ENCODE data around the gene ATOH8.

The ATOH8 gene

GRCh38 chr2:85788603-85789002 is 34.8 kb downstream of the ATOH8 start:
- no peak for DNase-seq

GRCh38 chr2:85789271-85789670 is 35.5 kb downstream of the ATOH8 start:
- DNase-seq, result no peak

DNA sequence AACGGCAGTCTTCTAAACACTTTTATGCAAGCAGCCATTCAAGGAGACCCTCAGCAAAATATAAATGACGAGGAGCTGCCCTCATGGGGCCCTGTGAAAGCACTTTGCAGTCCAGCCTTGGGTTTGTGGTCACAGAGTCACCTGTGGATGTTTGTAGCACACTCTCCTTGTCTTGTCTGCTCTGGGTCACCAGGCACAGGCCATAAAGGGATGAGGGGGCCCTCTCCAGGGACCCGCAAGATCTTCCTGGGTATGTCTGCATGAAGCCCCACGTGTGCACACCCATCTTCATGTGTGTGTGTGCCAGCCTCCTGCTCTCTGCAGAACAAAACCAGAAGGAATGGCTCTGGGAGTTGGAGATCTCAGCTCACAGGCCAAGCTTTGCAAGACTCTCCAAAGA is 36.2 kb downstream of the ATOH8 start:
- DNase-seq, result no peak

- no peak for DNase-seq
These were observed 36.9 kb downstream of the ATOH8 start for GRCh38 chr2:85790499-85791188.

- no peak for DNase-seq
These were observed 38.1 kb downstream of the ATOH8 start for GRCh38 chr2:85791704-85792565.

DNA sequence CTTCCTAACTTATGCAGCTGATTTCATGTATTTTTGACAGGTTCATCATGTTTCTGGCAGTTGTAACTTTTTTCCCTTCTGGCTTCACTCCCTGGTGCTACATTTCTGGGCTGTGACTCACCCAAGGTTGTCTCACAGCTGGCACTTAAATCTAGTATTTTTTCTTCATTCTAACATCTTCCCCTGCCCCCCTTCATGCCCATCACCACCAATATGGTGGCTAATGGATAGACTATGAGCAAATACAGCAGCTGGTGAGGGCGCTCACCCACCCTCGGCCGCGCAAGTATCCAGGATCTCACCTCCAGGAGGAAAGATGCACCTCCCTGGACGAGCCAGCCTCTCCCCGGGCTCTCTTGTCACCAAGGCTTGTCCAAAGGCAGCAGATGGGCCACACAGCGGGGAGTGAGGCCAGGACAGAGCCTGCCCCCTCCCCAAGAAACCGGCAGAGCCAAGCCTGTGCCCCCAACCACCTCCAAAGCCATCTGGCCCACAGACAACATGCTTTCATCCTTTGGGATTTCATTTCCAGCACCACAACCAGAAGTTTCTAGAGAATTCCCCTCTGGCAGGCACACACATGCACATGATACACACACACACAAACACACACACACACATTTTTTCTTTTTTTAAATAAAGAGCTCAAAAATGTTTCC is 39.1 kb downstream of the ATOH8 start:
- DNase-seq, result no peak

GRCh38 chr2:85793584-85793983 is 39.8 kb downstream of the ATOH8 start:
- no peak for DNase-seq

DNA sequence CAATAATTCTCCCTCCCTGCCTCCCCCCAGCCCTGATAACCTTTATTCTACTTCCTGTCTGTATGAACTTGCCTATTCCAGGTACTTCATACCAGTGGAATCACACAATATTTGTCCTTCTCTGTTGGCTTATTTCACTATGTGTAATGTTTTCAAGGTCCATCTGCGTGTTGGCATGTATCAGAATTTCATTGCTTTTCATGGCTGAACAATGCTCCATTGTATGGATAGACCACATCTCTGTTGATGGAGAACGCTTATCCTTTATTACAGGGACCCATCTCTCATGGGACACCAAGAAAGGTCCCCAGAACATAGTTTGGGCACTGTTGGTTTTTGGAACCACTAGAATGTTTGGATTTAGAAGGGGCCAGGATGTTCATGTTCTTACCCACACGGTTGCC is 40.2 kb downstream of the ATOH8 start:
- no peak for DNase-seq

DNA sequence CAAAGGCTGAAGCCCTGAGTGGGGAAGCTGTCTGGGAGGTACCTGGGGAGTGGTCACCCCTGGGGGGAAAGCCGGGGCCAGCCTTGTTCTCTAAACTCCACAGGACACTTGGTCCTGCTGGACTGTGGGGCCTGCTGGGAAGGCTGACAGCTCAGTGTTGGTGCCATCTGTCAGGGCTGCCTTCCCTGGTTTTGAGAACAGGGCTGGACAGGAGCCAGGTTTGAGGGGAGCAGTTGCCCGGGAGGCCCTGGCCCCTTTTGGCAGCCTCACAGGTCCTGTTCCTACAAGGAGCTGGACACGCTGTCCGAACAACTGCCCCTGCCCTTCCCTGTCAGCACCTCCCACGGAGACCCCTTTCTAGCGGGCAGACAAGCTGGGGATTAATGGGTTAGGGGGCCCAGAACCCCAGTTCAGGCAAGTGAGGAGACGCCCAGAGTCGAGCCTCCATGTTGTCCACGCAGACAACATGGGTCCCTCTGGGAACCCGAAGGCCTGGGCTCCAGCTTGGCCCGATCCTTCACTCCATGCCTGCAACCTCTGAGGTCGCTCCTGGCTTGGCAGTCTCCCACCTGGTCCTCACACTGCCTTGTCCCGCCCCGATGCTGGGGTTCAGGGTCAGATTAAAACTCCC is 40.8 kb downstream of the ATOH8 start:
- no peak for DNase-seq

- no peak for DNase-seq
These were observed 41.7 kb downstream of the ATOH8 start for GRCh38 chr2:85795331-85796045.

- no peak for DNase-seq
These were observed 42.2 kb downstream of the ATOH8 start for GRCh38 chr2:85796046-85796340.

DNA sequence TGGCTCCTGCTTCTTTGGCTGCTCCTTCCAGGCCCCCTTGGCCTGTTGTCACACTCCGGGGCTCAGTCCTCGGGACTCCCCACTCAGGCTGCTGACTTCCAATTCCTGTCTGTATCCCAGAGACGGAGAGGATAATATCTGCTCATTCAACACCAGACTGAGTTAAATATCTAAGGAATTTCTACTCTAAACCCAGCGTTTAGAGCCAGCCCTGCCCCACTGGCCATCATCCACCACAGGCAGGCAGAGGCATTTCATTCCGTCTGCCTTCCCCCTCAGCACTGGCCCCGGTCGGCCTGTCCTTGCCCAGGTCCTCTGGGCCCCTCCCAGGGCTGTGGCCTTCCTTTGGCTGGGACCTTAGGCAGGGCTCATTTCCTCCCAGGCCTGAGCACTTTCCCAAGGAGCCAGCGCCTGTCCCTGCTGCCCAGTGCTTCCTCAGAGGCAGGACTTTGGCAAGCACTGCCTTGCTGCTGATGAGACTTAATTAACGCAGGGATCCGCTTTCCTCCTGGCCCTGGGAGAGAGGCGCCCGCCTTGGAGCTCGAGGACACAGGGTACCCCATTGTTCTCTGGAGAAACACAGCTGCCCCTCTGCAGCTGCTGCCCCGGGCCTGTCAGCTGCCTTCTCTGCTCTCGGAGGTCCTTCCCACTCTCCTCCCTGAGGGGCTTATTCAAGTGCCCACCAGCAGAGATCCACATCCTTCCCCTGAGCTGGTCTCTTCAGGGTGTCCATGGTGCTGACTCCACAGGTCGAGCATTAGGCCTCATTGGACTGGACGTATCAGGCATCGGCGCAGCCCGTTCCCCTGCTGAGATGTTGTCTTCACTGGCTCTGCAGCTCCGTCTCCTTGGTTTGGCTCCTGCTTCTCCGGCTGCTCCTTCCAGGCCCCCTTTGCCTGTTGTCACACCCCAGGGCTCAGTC is 42.8 kb downstream of the ATOH8 start:
- no peak for DNase-seq

GRCh38 chr2:85797263-85797660 is 43.5 kb downstream of the ATOH8 start:
- DNase-seq, result no peak

DNA sequence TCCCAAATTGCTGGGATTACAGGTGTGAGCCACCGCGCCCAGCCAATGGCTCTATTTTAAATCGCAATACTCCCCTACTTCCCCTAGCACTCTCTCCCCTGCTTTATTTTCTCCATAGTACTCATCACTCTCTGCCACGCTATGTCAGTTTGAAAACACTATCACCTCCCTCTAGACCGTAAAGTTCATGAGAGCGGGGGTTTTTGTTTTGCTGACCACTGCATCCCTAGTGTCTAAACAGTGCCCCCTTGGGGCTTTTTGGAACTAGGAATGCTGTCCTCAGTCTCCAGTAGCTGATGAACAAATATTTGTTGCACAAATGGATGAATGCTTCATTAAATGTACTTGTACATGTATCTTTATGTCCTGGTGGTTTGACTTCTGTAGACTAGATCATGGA is 44.1 kb downstream of the ATOH8 start:
- DNase-seq, result no peak

DNA sequence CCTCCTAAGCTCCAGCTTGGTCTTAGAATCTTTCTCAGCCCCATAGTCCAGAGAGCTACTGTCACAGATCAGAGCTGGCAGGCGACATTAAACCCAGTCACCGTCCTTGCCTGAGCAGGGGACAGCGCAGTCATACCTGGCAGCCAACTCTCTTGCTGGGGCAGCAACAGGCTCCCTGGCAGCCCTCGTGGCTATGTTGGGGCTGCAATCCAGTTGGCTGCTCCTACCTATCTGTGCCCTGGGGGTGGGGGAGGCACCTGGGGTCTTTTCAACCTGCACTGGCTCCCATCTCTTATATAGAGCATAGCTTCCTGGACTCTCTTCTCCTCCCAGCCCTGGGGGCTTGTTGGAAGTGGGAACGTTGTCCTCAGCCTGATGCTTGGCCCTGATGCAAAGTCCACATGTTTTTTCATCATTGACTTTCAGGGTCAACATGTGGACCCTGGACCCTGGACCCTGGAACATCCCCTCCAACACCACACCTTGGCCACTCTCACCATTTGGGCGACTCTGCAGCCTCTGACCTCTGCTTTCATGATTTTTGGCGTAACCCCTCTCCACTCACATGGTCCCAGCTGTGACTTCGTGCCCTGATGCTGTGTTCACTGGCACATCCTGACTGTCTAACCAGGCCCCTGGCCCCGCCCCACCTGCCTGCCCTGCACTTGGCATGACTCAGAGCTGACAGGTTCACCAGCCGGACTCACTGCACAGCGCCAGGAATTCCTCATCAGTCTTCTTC is 45.6 kb downstream of the ATOH8 start:
- DNase-seq, result no peak

- DNase-seq, result no peak
These were observed 46.8 kb downstream of the ATOH8 start for GRCh38 chr2:85800586-85800985.

- DNase-seq, result no peak
These were observed 48.1 kb downstream of the ATOH8 start for GRCh38 chr2:85801871-85802270.

- DNase-seq, result no peak
These were observed 48.7 kb downstream of the ATOH8 start for GRCh38 chr2:85802354-85803103.

DNA sequence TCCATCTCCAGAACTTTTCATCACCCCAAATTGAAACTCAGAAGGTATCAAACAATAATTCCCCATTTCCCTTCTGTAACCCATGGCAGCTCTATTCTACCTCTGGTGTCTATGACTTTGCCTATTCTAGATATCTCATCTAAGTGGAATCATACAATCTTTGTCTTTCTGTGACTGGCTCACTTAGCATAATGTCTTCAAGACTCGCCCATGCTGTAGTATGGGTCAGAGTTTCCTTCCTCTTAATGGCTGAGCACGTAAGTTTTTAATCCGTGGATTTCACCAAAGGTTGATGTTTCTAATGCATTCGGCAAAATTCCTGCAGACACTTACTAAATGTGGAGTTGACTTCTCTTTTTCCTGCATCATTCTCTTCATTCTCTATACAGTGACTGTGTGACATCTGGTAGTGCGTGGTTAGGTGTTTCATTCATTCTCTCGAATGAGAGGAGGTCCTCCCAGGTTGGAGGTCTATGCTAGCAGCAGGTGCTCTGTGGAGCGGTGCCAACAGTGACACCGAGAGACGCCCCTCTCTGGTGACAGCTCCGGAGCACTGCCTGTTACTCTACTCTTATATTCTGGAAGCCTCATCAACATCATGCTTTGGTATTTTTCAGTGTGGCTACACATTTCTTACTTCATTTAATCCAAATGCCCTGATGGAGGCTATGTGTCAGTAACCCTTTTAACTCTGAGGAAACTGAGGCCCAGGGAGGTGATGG is 50.1 kb downstream of the ATOH8 start:
- no peak for DNase-seq

DNA sequence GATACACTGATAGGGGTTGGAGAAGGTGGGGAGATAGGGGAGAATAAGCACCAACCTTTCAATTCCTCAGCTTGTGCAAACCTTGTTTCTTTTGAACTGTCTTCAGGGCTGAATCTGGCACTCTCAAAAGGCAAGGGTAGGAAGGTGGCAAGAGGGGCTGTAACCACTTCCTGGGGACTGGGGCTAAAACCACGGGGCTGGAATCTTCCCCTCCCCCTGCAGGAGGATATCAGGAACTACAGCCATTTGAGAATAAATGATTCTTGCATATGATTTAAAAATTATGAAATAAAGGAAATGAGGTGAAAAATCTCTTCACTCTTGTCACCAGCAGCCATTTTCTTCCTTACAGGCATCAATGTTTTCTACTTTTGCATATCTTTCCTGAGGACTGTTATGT is 50.8 kb downstream of the ATOH8 start:
- DNase-seq, result peak; percentile 15
